Testis (tissue), 2 donors: ENCODE measurements around the gene ANGPTL7.

Experiments
- CTCF ChIP-seq, 3 experiments: fragments of 450-650 bp in 2 of 3; fragments of 200-600 bp in 1 of 3; sonication (generic) in 1 of 3; IDR thresholded peaks; one replicate each; pipeline ENCODE4 v1.5.1; 2016 to 2019; ENCODE audit warnings: antibody characterized with exemption in 3 of 3, mild to moderate bottlenecking in 2 of 3, moderate library complexity in 1 of 3
- POLR2A ChIP-seq: fragments of 450-650 bp; IDR thresholded peaks from one replicate; pipeline ENCODE4 v1.6.1; 2017; ENCODE audit warnings: antibody characterized with exemption, mild to moderate bottlenecking, moderate library complexity

GRCh38 chr1:11187000-11187399, 2.2 kb upstream of the ANGPTL7 start:
- TF ChIP-seq CTCF (IDR thresholded peaks at IDR 0.05), result no peak
- no peak for TF ChIP-seq POLR2A
